Endothelial cell of umbilical vein (primary cell): ENCODE data around the gene MEGF11. TPM values are rescaled to one million over a fixed set of nuclear protein-coding genes. Genes with fewer than 3 reads are reported as not detected.

ENCODE experiments used
- BruUV-seq: library from RNA; stranded (reverse); fragments of 400-500 nt; replicated peaks from 2 replicates; lab custom pipeline; 2021; lab: Mats Ljungman, UMichigan
- CTCF ChIA-PET: fragments of 300-600, 350-600 bp; sonication (Branson Sonifier 250); formaldehyde crosslinking; loops from one replicate; lab custom pipeline; 2021; ENCODE audit warnings: antibody characterized with exemption, inconsistent platforms; lab: Charles Lee
- POLR2A ChIA-PET: fragments of 300-600, 350-600 bp; sonication (Branson Sonifier 250); formaldehyde crosslinking; loops from one replicate; lab custom pipeline; 2021; ENCODE audit warnings: antibody characterized with exemption, inconsistent platforms; lab: Charles Lee
- DNase-seq: peaks from one replicate; pipeline ENCODE4 v3.0.0-alpha.2; 2011; ENCODE audit warnings: low read depth, low spot score
- FAIRE-seq: peaks from 2 replicates; lab custom pipeline; 2011; peaks lifted over from hg19 to GRCh38; lab: Jason Lieb, UNC
- H2AFZ ChIP-seq: 2 replicates; pipeline ENCODE4 v1.6.0; 2012; ENCODE audit warnings: low read depth, low read length, control low read depth, inconsistent platforms
- H3K27ac ChIP-seq: 2 replicates; pipeline ENCODE4 v1.5.1; 2011; ENCODE audit warnings: low read depth, mild to moderate bottlenecking, control low read depth, low read length, moderate library complexity; ENCODE audit not compliant: insufficient read depth
- H3K27me3 ChIP-seq, 2 experiments: 2 replicates each; pipeline versions ENCODE4 v1.6.0 to v1.6.1; 2011; ENCODE audit warnings: low read length in 2 of 2, mixed read lengths in 1 of 2; ENCODE audit not compliant: control insufficient read depth in 2 of 2, insufficient read depth in 2 of 2
- H3K36me3 ChIP-seq, 2 experiments: 2 replicates in 1 of 2; 3 replicates in 1 of 2; pipeline ENCODE4 v1.5.1; 2011; ENCODE audit warnings: low read length in 2 of 2, mild to moderate bottlenecking in 1 of 2, moderate library complexity in 1 of 2; ENCODE audit not compliant: control insufficient read depth in 2 of 2, insufficient read depth in 2 of 2; ENCODE audit errors: extremely low read depth in 1 of 2
- H3K4me1 ChIP-seq: 3 replicates; pipeline ENCODE4 v1.5.1; 2011; ENCODE audit warnings: mild to moderate bottlenecking, low read length; ENCODE audit not compliant: control insufficient read depth, insufficient read depth; ENCODE audit errors: extremely low read depth
- H3K4me2 ChIP-seq: 2 replicates; pipeline ENCODE4 v1.6.1; 2011; ENCODE audit warnings: low read length, control low read depth, mixed read lengths; ENCODE audit not compliant: insufficient read depth
- H3K4me3 ChIP-seq, 3 experiments: fragments of 200-600 bp in 1 of 3; sonication (generic), shearing (Covaris generic) in 1 of 3; replicated peaks in 1 of 3; 2 replicates each; pipeline ENCODE4 v1.5.1; 2011 to 2016; ENCODE audit warnings: control low read depth in 3 of 3, low read length in 3 of 3, mild to moderate bottlenecking in 2 of 3, inconsistent platforms in 1 of 3, low read depth in 1 of 3, moderate library complexity in 1 of 3; ENCODE audit not compliant: insufficient read depth in 1 of 3
- H3K79me2 ChIP-seq: 2 replicates; pipeline ENCODE4 v1.6.0; 2012; ENCODE audit warnings: low read length, inconsistent platforms; ENCODE audit not compliant: control insufficient read depth, insufficient read depth
- H3K9ac ChIP-seq: replicated peaks from 2 replicates; pipeline ENCODE3; 2011; ENCODE audit warnings: low read length, control low read depth; ENCODE audit not compliant: insufficient read depth; ENCODE audit errors: extremely low read depth
- H3K9me1 ChIP-seq: replicated peaks from 3 replicates; pipeline ENCODE4 v1.6.0; 2011; ENCODE audit warnings: mild to moderate bottlenecking, low read length; ENCODE audit not compliant: control insufficient read depth, insufficient read depth; ENCODE audit errors: extremely low read depth
- H3K9me3 ChIP-seq: replicated peaks from 2 replicates; pipeline ENCODE4 v1.5.1; 2012; ENCODE audit warnings: low read length, inconsistent platforms; ENCODE audit not compliant: control insufficient read depth, insufficient read depth
- H4K20me1 ChIP-seq: replicated peaks from 2 replicates; pipeline ENCODE3; 2011; ENCODE audit warnings: mild to moderate bottlenecking, low read length; ENCODE audit not compliant: control insufficient read depth, insufficient read depth; ENCODE audit errors: extremely low read depth
- CTCF ChIP-seq, 2 donors: IDR thresholded peaks; 1 replicate in 1 of 2; 2 replicates in 1 of 2; pipeline ENCODE4 v1.5.1; 2011; ENCODE audit warnings: low read length in 2 of 2, mild to moderate bottlenecking in 2 of 2, moderate library complexity in 2 of 2, control low read depth in 1 of 2, inconsistent platforms in 1 of 2, low read depth in 1 of 2; ENCODE audit not compliant: insufficient read depth in 1 of 2; ENCODE audit errors: extremely low read depth in 1 of 2
- EZH2 ChIP-seq: IDR thresholded peaks from 2 replicates; pipeline ENCODE4 v1.6.1; 2012; ENCODE audit warnings: borderline replicate concordance, low read depth, mild to moderate bottlenecking, moderate library complexity, low read length, inconsistent platforms; ENCODE audit not compliant: severe bottlenecking
- FOS ChIP-seq: IDR thresholded peaks from 2 replicates; pipeline ENCODE4 v1.6.1; 2011; ENCODE audit warnings: mild to moderate bottlenecking, low read length, moderate library complexity, borderline replicate concordance; ENCODE audit not compliant: insufficient read depth
- GATA2 ChIP-seq: IDR thresholded peaks from 2 replicates; pipeline ENCODE4 v1.7.0; 2011; ENCODE audit warnings: low read depth, mild to moderate bottlenecking, moderate library complexity, mixed read lengths, low read length; ENCODE audit not compliant: insufficient read length, insufficient read depth
- JUN ChIP-seq: IDR thresholded peaks from 2 replicates; pipeline ENCODE4 v1.6.1; 2011; ENCODE audit warnings: borderline replicate concordance, low read depth; ENCODE audit not compliant: insufficient read length, insufficient read depth
- MAX ChIP-seq: IDR thresholded peaks from 2 replicates; pipeline ENCODE4 v1.6.1; 2011; ENCODE audit not compliant: insufficient read depth, insufficient read length
- MYC ChIP-seq: IDR thresholded peaks from one replicate; pipeline ENCODE4 v1.6.1; 2011; ENCODE audit warnings: mild to moderate bottlenecking, low read depth, low read length
- POLR2A ChIP-seq: IDR thresholded peaks from 2 replicates; pipeline ENCODE4 v1.6.1; 2012; ENCODE audit warnings: low read depth, mild to moderate bottlenecking, control low read depth, low read length
- POLR2AphosphoS5 ChIP-seq: IDR thresholded peaks from 2 replicates; pipeline ENCODE4 v1.6.1; 2012; ENCODE audit warnings: low read depth, mild to moderate bottlenecking, control low read depth, low read length, moderate library complexity; ENCODE audit not compliant: insufficient read depth
- dilution Hi-C: fragments of 300-500 bp; cut with MboI; formaldehyde crosslinking; loops from one replicate; pipeline ENCODE4 v1.15.0; 2019; ENCODE audit warnings: low sequenced_read_pairs; ENCODE audit not compliant: extremely low pct_ligation_motif_present
- intact Hi-C: fragments of 100-400 bp; cut with micrococcal nuclease; formaldehyde crosslinking; loops from one replicate; pipeline ENCODE4 v1.10.0; 2022
- polyA plus RNA-seq, 4 experiments: library from polyadenylated mRNA; depleted of rRNA in 3 of 4; stranded (reverse) in 3 of 4; unstranded in 1 of 4; fragments of >200 nt; gene quantifications; 2 replicates each; pipeline versions ENCODE4 v1.2.1 to v1.2.3, GENCODE V29; 2011 to 2012; ENCODE audit warnings: missing spikeins in 1 of 4
- total RNA-seq: library from RNA; stranded (reverse); gene quantifications from 2 replicates; pipeline ENCODE4 v1.2.3, GENCODE V29; 2021

Gene MEGF11
- total and polyA plus RNA-seq, 2 donors (not counting 3 experiments of a cell fraction or from before 2014, with no cell fraction given) = not detected

GRCh38 chr15:65927545-65927944 is 326.0 kb downstream of the MEGF11 start:
- Histone ChIP-seq H3K4me3 (no peak overlapping the region), H3K27me3 (no peaks in the 10 kb centered on the region), H3K27ac (no peak overlapping the region), H2AFZ (no peak overlapping the region), H3K9me3 (no peaks in the 10 kb centered on the region), H3K4me2 (no peak overlapping the region), H3K79me2 (no peaks in the 10 kb centered on the region), H3K4me1 (no peaks in the 10 kb centered on the region), H3K9me1 (no peaks in the 10 kb centered on the region), H3K9ac (no peak overlapping the region), H4K20me1 (no peaks in the 10 kb centered on the region), H3K36me3 (no peaks in the 10 kb centered on the region)
- no peak for TF ChIP-seq POLR2AphosphoS5
- no peak for TF ChIP-seq EZH2
- no peak for TF ChIP-seq POLR2A
- TF ChIP-seq MAX = no peak
- TF ChIP-seq GATA2 = no peak
- CTCF ChIA-PET = no interaction called here
- no peak for FAIRE-seq
- DNase-seq = no peak
- intact Hi-C loops = no loop called here
- dilution Hi-C loops = no loop called here
- no TSS peak for BruUV-seq
- POLR2A ChIA-PET = no interaction called here

- H3K4me2 ChIP-seq = no peak overlapping the region
- H3K9ac ChIP-seq = no peak overlapping the region
- no peak overlapping the region for H3K27ac ChIP-seq
- ChIA-PET POLR2A (no interaction called here), CTCF (no interaction called here)
- no peak overlapping the region for H2AFZ ChIP-seq
- TF ChIP-seq CTCF (IDR thresholded peaks at IDR 0.05; ENCODE audit: extremely low read depth in 1 of 2, insufficient read depth in 1 of 2, low read depth in 1 of 2, low read length in 2 of 2) = no peak
- no peak for TF ChIP-seq FOS
- TF ChIP-seq JUN = no peak
- no peak for TF ChIP-seq POLR2A
- TF ChIP-seq POLR2AphosphoS5 = no peak
- TF ChIP-seq MYC = no peak
- TF ChIP-seq EZH2 = no peak
- no peak for TF ChIP-seq MAX
- TF ChIP-seq GATA2 = no peak
- dilution Hi-C loops = no loop called here
- H3K4me3 ChIP-seq = no peak overlapping the region
- intact Hi-C loops = no loop called here
- no peaks in the 10 kb centered on the region for H3K9me1 ChIP-seq
- no peaks in the 10 kb centered on the region for H4K20me1 ChIP-seq
- FAIRE-seq = no peak
- no peaks in the 10 kb centered on the region for H3K27me3 ChIP-seq
- no peaks in the 10 kb centered on the region for H3K36me3 ChIP-seq
- no peak for DNase-seq
- no peaks in the 10 kb centered on the region for H3K9me3 ChIP-seq
- BruUV-seq = no TSS peak
- no peaks in the 10 kb centered on the region for H3K4me1 ChIP-seq
- no peaks in the 10 kb centered on the region for H3K79me2 ChIP-seq
These were observed 326.7 kb downstream of the MEGF11 start for GRCh38 chr15:65926899-65927298.
